A549 treated with GW870086 at 1 μM for 4 hours (cell line): ENCODE results near the gene FAM162B. TPM values are rescaled to one million over a fixed set of nuclear protein-coding genes. Genes with fewer than 3 reads are reported as not detected.

Source experiments
- total RNA-seq: library from RNA; stranded (reverse); fragments of 200-300 nt; extraction: Qiagen RNA extraction; gene quantifications from 5 replicates; pipeline ENCODE4 v1.2.3, GENCODE V29; 2022; ENCODE audit warnings: low read depth

Gene FAM162B
- not detected in 5 replicates for total RNA-seq

DNA sequence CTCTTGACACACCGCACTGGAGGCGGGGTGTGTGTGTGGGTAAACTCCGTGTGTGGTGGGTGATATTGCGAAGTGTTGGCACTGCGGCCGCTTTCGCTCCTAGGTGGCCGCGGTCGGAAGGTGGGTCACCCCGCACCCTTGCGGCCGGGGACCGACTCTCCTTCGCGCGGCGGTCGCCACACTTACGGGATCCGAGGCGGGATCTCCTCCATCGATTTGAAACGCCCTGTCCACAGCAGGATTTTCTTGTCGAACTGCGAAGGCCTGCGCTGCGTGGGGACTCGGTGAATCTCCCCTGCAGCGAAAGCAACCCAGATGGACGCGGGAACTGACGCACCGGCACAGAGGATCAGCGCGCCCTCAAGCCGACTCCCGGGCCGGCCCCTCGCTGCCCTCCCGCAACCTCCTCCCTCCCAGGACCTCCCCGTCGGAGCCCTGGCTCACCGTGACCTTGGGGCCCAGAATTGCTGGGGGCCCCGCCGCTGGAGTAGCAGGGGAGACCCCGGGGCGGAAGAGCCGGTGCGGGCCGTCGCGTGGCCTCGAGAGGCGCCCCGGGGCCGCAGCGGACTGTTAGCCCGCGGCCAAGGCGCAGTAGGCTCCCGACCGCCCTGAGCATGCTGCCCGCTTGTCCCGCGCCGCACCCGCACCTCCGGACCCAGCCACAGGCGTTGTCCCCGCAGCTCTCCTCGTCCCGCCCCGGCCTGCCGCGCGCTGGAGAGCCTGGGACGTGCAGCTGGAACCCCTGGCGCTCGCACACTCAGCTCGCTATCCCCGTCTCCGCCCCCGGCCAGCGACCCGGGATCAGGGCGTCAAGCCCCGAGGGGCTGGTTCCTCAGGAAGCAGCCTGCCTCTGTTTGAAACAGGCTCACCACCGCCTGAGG is at the start of gene FAM162B:
Gene FAM162B, minus strand, starts transcription at position 759 of the 881 bp plus-strand sequence. Its CDS starts 143 bp downstream, at position 616.

Other genes starting within 250 kb of the FAM162B start
- gene TRAPPC3L, start 220.0 kb downstream of the FAM162B start, total RNA-seq = not detected in 5 replicates
- gene CALHM4, start 212.0 kb downstream of the FAM162B start, total RNA-seq = not detected in 5 replicates
- 24.0 to 42.7 TPM (median 37.2 TPM) in 5 replicates for gene RWDD1, start 194.2 kb downstream of the FAM162B start, total RNA-seq
- 0.19 to 0.27 TPM (median 0.24 TPM) in 5 replicates for gene RSPH4A, start 149.2 kb downstream of the FAM162B start, total RNA-seq
- 6.4 to 8.0 TPM (median 7.7 TPM) in 5 replicates for gene ZUP1, start 97.0 kb downstream of the FAM162B start, total RNA-seq
- gene KPNA5, start 84.5 kb downstream of the FAM162B start, total RNA-seq = 0.46 to 1.9 TPM (median 1.7 TPM) in 5 replicates
- gene GPRC6A, start 63.4 kb upstream of the FAM162B start, total RNA-seq = not detected in 5 replicates
- gene RFX6, start 111.5 kb upstream of the FAM162B start, total RNA-seq = not detected in 5 replicates